IPS-18a (cell line): ENCODE results near the gene UGP2.
A peak's percentile ranks its signal among the peaks of the same experiment; 100 is the strongest.
"Not testable (repeated sequence)": the region's sequence is repeated elsewhere in the genome, so short reads cannot be mapped to it uniquely, and the experiment has no call there.

ENCODE experiments used
- H3K27ac ChIP-seq: one replicate; pipeline ENCODE4 v1.5.1; 2013; ENCODE audit warnings: low read length
- H3K27me3 ChIP-seq: one replicate; pipeline ENCODE4 v1.6.1; 2013; ENCODE audit warnings: mild to moderate bottlenecking, low read length; ENCODE audit not compliant: control insufficient read depth, insufficient read depth
- H3K36me3 ChIP-seq: one replicate; pipeline ENCODE4 v1.6.1; 2013; ENCODE audit warnings: low read depth, low read length; ENCODE audit not compliant: control insufficient read depth
- H3K4me1 ChIP-seq: one replicate; pipeline ENCODE4 v1.6.1; 2013; ENCODE audit warnings: low read depth, low read length; ENCODE audit not compliant: control insufficient read depth
- H3K4me3 ChIP-seq: one replicate; pipeline ENCODE4 v1.5.1; 2013; ENCODE audit warnings: low read length
- H3K9ac ChIP-seq: one replicate; pipeline ENCODE4 v1.6.1; 2013; ENCODE audit warnings: mild to moderate bottlenecking, low read length, moderate library complexity
- H3K9me3 ChIP-seq: one replicate; pipeline ENCODE4 v1.6.1; 2013; ENCODE audit warnings: low read depth, low read length; ENCODE audit not compliant: control insufficient read depth

Gene UGP2

DNA sequence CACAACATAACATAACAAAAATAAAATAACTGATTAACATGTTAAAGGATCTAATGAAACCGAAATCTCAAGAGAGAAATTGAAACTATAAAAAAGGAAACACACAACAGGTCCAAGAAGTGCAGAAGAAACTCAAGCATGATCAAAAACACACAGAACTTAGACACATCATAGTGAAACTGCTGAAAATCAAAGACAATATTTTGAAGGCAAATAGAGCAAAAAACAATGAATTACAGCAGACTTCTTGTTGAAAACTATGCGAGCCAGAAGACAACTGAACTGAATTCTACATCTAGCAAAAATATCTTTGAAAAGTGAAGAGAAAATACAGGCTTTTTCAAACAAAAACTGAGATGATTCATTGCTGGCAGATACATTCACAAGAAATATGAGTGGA is 61.3 kb downstream of the UGP2 start:
- H3K9me3 ChIP-seq = peaks cover 8% of the 10 kb centered on the region
- H3K4me3 ChIP-seq = no peak overlapping the region
- no peak overlapping the region for H3K27ac ChIP-seq
- H3K4me1 ChIP-seq = no peaks in the 10 kb centered on the region
- H3K9ac ChIP-seq = no peak overlapping the region
- H3K36me3 ChIP-seq = peaks cover 3% of the 10 kb centered on the region
- no peaks in the 10 kb centered on the region for H3K27me3 ChIP-seq

DNA sequence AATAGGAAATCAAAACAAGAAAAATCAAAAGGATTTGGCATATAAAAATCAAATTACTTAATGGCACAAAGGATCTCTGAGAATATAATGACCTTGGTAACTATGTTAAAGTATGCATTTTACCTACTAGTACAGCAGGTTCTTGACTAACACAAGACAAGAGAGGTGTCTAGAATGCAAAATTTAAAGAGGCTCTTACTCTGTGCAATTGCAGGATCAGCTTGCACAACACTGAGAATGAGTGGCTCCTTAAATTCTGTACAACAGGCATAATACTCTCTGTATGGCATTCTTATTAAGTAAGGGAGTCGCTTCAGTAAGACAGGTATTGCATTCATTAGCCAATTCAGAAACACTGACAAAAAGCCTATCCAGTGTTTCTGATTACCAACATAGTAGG is 72.6 kb downstream of the UGP2 start:
- H3K4me3 ChIP-seq = no peak overlapping the region
- peaks cover 6% of the 10 kb centered on the region for H3K4me1 ChIP-seq
- peaks cover 25% of the 10 kb centered on the region for H3K36me3 ChIP-seq
- no peak overlapping the region for H3K9ac ChIP-seq
- no peaks in the 10 kb centered on the region for H3K9me3 ChIP-seq
- no peak overlapping the region for H3K27ac ChIP-seq
- no peaks in the 10 kb centered on the region for H3K27me3 ChIP-seq

DNA sequence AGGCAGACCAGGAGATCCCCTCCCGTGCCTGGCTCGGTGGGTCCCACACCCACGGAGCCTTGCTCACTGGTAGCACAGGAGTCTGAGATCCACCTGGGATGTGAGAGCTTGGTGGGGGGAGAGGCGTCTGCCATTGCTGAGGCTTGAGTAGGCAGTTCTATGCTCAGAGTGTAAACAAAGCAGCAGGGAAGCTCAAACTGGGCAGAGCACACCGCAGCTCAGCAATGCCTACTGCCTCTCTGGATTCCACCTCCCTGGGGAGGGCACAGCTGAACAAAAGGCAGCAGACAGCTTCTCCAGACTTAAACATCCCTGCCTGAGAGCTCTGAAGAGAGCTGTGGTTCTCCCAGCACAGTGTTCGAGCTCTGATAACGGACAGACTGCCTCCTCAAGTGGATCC is 85.1 kb downstream of the UGP2 start:
- H3K4me3 ChIP-seq = no peak overlapping the region
- H3K36me3 ChIP-seq = no peaks in the 10 kb centered on the region
- no peaks in the 10 kb centered on the region for H3K27me3 ChIP-seq
- peaks cover 9% of the 10 kb centered on the region for H3K4me1 ChIP-seq
- no peak overlapping the region for H3K9ac ChIP-seq
- no peaks in the 10 kb centered on the region for H3K9me3 ChIP-seq
- H3K27ac ChIP-seq = peak overlapping the region; percentile 30

DNA sequence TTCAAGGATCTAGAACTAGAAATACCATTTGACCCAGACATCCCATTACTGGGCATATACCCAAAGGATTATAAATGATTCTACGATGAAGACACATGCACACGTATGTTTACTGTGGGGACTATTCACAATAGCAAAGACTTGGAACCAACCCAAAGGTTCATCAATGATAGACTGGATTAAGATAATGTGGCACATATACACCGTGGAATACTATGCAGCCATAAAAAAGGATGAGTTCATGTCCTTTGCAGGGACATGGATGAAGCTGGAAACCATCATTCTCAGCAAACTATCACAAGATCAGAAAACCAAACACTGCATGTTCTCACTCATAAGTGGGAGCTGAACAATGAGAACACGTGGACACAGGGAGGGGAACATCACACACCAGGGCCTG is 90.4 kb downstream of the UGP2 start:
- H3K4me1 ChIP-seq, H3K9ac ChIP-seq, H3K9me3 ChIP-seq, H3K27ac ChIP-seq, H3K27me3 ChIP-seq, H3K36me3 ChIP-seq, H3K4me3 ChIP-seq: not testable (repeated sequence)
